GM12878 (cell line): ENCODE data around the gene RBM18. TPM values are rescaled to one million over a fixed set of nuclear protein-coding genes. Genes with fewer than 3 reads are reported as not detected.

Experiments used
- BRCA1 ChIP-seq: IDR thresholded peaks from 2 replicates; pipeline ENCODE4 v1.6.1; 2011; ENCODE audit warnings: low read depth, low read length, improper control_type of control experiment
- HSF1 ChIP-seq: fragments of 150-350 bp; IDR thresholded peaks from 2 replicates; pipeline ENCODE4 v1.6.1; 2014; ENCODE audit warnings: mild to moderate bottlenecking, low read depth, low read length
- IRF5 ChIP-seq: fragments of 450-650 bp; IDR thresholded peaks from 2 replicates; pipeline ENCODE4 v1.6.1; 2017; ENCODE audit warnings: borderline replicate concordance
- KLF5 ChIP-seq: fragments of 450-650 bp; IDR thresholded peaks from 2 replicates; pipeline ENCODE4 v1.6.1; 2014; ENCODE audit warnings: mild to moderate bottlenecking; ENCODE audit not compliant: partially characterized antibody
- MTA3 ChIP-seq: IDR thresholded peaks from 2 replicates; pipeline ENCODE4 v1.6.1; 2012; ENCODE audit warnings: low read length, inconsistent platforms, borderline replicate concordance
- PBX3 ChIP-seq: IDR thresholded peaks from 2 replicates; pipeline ENCODE4 v1.6.1; 2011; ENCODE audit warnings: mild to moderate bottlenecking, low read depth, low read length, moderate library complexity; ENCODE audit not compliant: insufficient replicate concordance
- SMAD1 ChIP-seq: fragments of 450-650 bp; IDR thresholded peaks from 2 replicates; pipeline ENCODE4 v1.6.1; 2018; ENCODE audit warnings: mild to moderate bottlenecking, low read depth; ENCODE audit not compliant: partially characterized antibody
- USF1 ChIP-seq: IDR thresholded peaks from 2 replicates; pipeline ENCODE4 v1.6.1; 2011; ENCODE audit warnings: borderline replicate concordance, low read depth, mild to moderate bottlenecking, moderate library complexity, mixed read lengths, low read length; ENCODE audit not compliant: insufficient read depth; ENCODE audit errors: extremely low read length
- ZBTB4 ChIP-seq: fragments of 450-650 bp; formaldehyde crosslinking; IDR thresholded peaks from 2 replicates; pipeline ENCODE4 v1.4.0; 2022; ENCODE audit warnings: mild to moderate bottlenecking, moderate library complexity
- ZNF207 ChIP-seq: fragments of 450-650 bp; IDR thresholded peaks from 2 replicates; pipeline ENCODE4 v1.6.1; 2014; ENCODE audit warnings: antibody characterized with exemption, mild to moderate bottlenecking, borderline replicate concordance
- polyA plus RNA-seq, 11 experiments: library from polyadenylated mRNA; depleted of rRNA in 4 of 11; unstranded in 6 of 11; stranded (reverse) in 5 of 11; fragments of >200 nt; fragmentation: Nextera tagmentation in 4 of 11; fragmentation: Illumina TruSeq in 1 of 11; extraction: Ambion mirVana in 4 of 11; extraction: Trizol in 1 of 11; gene quantifications; 1 replicate in 1 of 11; 2 replicates in 10 of 11; pipeline versions ENCODE4 v1.2.1 to v1.2.3, GENCODE V29; 2011 to 2016; ENCODE audit warnings: inconsistent platforms in 2 of 11, missing spikeins in 2 of 11, low read depth in 1 of 11
- total RNA-seq, 4 experiments: library from RNA; depleted of rRNA in 3 of 4; stranded (reverse); fragments of >200 nt in 3 of 4; fragmentation: Illumina TruSeq in 1 of 4; extraction: Trizol in 1 of 4; gene quantifications; 2 replicates each; pipeline versions ENCODE4 v1.2.1 to v1.2.3, GENCODE V29; 2013 to 2021

Gene RBM18
- total and polyA plus RNA-seq, 10 of the 15 experiments (the other 5 are each of a cell fraction or from before 2014, with no cell fraction given): 6.4 to 46.8 (median 30.4) TPM

GRCh38 chr9:122188369-122188768, 76.3 kb downstream of the RBM18 start (continued):
- TF ChIP-seq PBX3 (no peak), ZBTB4 (no peak), SMAD1 (no peak), USF1 (no peak), IRF5 (no peak), ZNF207 (no peak), KLF5 (no peak), HSF1 (no peak), MTA3 (no peak), BRCA1 (no peak)

Other genes with a start within 250 kb of the RBM18 start
Only the 7 nearest of the 8 such genes appear.
- gene TTLL11, start 171.5 kb downstream of the RBM18 start, total RNA-seq (2014; rRNA removed): 2.5 TPM in 2 replicates
- 2.0 and 2.5 TPM in 2 replicates for gene TTLL11, start 171.5 kb downstream of the RBM18 start, total RNA-seq (2014; rRNA removed; fragmentation: Illumina TruSeq; extraction: Trizol)
- 2.9 and 3.1 TPM in 2 replicates for gene TTLL11, start 171.5 kb downstream of the RBM18 start, total RNA-seq (2021)
- 2.4 and 3.3 TPM in 2 replicates for gene TTLL11, start 171.5 kb downstream of the RBM18 start, polyA plus RNA-seq (2011; rRNA removed)
- 2.9 and 3.5 TPM in 2 replicates for gene TTLL11, start 171.5 kb downstream of the RBM18 start, polyA plus RNA-seq (2014; fragmentation: Illumina TruSeq; extraction: Trizol)
- gene TTLL11, start 171.5 kb downstream of the RBM18 start, polyA plus RNA-seq (2014; fragmentation: Nextera tagmentation; extraction: Ambion mirVana): 1 to 10 TPM; 1.2 to 1.4 TPM
- 3.1 and 5.0 TPM in 2 replicates for gene TTLL11, start 171.5 kb downstream of the RBM18 start, polyA plus RNA-seq (2014; rRNA removed)
- gene TTLL11, start 171.5 kb downstream of the RBM18 start, polyA plus RNA-seq (2016; fragmentation: Nextera tagmentation; extraction: Ambion mirVana): 1 to 10 TPM; 3.0 to 3.7 TPM
- 44.9 and 48.4 TPM in 2 replicates for gene NDUFA8, start 105.1 kb downstream of the RBM18 start, total RNA-seq (2014; rRNA removed)
- 54.1 and 56.6 TPM in 2 replicates for gene NDUFA8, start 105.1 kb downstream of the RBM18 start, total RNA-seq (2014; rRNA removed; fragmentation: Illumina TruSeq; extraction: Trizol)
- gene NDUFA8, start 105.1 kb downstream of the RBM18 start, total RNA-seq (2021): 59.1 and 59.2 TPM in 2 replicates
- gene NDUFA8, start 105.1 kb downstream of the RBM18 start, polyA plus RNA-seq (2011; rRNA removed): 94.6 and 94.8 TPM in 2 replicates
- gene NDUFA8, start 105.1 kb downstream of the RBM18 start, polyA plus RNA-seq (2014; fragmentation: Illumina TruSeq; extraction: Trizol): 83.3 and 94.3 TPM in 2 replicates
- 10 to 100 TPM; 47.3 to 93.8 TPM for gene NDUFA8, start 105.1 kb downstream of the RBM18 start, polyA plus RNA-seq (2014; fragmentation: Nextera tagmentation; extraction: Ambion mirVana)
- gene NDUFA8, start 105.1 kb downstream of the RBM18 start, polyA plus RNA-seq (2014; rRNA removed): 76.7 and 87.7 TPM in 2 replicates
- gene NDUFA8, start 105.1 kb downstream of the RBM18 start, polyA plus RNA-seq (2016; fragmentation: Nextera tagmentation; extraction: Ambion mirVana): 100 to 1,000 TPM; 145 to 159 TPM
- not detected in 2 replicates for gene MORN5, start 104.9 kb downstream of the RBM18 start, total RNA-seq (2014; rRNA removed)
- gene MORN5, start 104.9 kb downstream of the RBM18 start, total RNA-seq (2014; rRNA removed; fragmentation: Illumina TruSeq; extraction: Trizol): not detected in 2 replicates
- not detected in 2 replicates for gene MORN5, start 104.9 kb downstream of the RBM18 start, total RNA-seq (2021)
- not detected in 2 replicates for gene MORN5, start 104.9 kb downstream of the RBM18 start, polyA plus RNA-seq (2011; rRNA removed)
- gene MORN5, start 104.9 kb downstream of the RBM18 start, polyA plus RNA-seq (2014; fragmentation: Illumina TruSeq; extraction: Trizol): not detected in 2 replicates
- not detected for gene MORN5, start 104.9 kb downstream of the RBM18 start, polyA plus RNA-seq (2014; fragmentation: Nextera tagmentation; extraction: Ambion mirVana)
- gene MORN5, start 104.9 kb downstream of the RBM18 start, polyA plus RNA-seq (2014; rRNA removed): not detected in 2 replicates
- gene MORN5, start 104.9 kb downstream of the RBM18 start, polyA plus RNA-seq (2016; fragmentation: Nextera tagmentation; extraction: Ambion mirVana): not detected
- gene LHX6, start 35.9 kb downstream of the RBM18 start, total RNA-seq (2014; rRNA removed): not detected in 2 replicates
- gene LHX6, start 35.9 kb downstream of the RBM18 start, total RNA-seq (2014; rRNA removed; fragmentation: Illumina TruSeq; extraction: Trizol): not detected in 2 replicates
- gene LHX6, start 35.9 kb downstream of the RBM18 start, total RNA-seq (2021): not detected in 2 replicates
- gene LHX6, start 35.9 kb downstream of the RBM18 start, polyA plus RNA-seq (2011; rRNA removed): not detected in 2 replicates
- not detected in 2 replicates for gene LHX6, start 35.9 kb downstream of the RBM18 start, polyA plus RNA-seq (2014; fragmentation: Illumina TruSeq; extraction: Trizol)
- not detected for gene LHX6, start 35.9 kb downstream of the RBM18 start, polyA plus RNA-seq (2014; fragmentation: Nextera tagmentation; extraction: Ambion mirVana)
- gene LHX6, start 35.9 kb downstream of the RBM18 start, polyA plus RNA-seq (2014; rRNA removed): not detected in 2 replicates
- not detected for gene LHX6, start 35.9 kb downstream of the RBM18 start, polyA plus RNA-seq (2016; fragmentation: Nextera tagmentation; extraction: Ambion mirVana)
- gene MRRF, start within 50 bp of the RBM18 start, total RNA-seq (2014; rRNA removed): 74.9 and 75.1 TPM in 2 replicates
- gene MRRF, start within 50 bp of the RBM18 start, total RNA-seq (2014; rRNA removed; fragmentation: Illumina TruSeq; extraction: Trizol): 75.4 and 80.5 TPM in 2 replicates
- 55.7 and 64.8 TPM in 2 replicates for gene MRRF, start within 50 bp of the RBM18 start, total RNA-seq (2021)
- 111 and 123 TPM in 2 replicates for gene MRRF, start within 50 bp of the RBM18 start, polyA plus RNA-seq (2011; rRNA removed)
- gene MRRF, start within 50 bp of the RBM18 start, polyA plus RNA-seq (2014; fragmentation: Illumina TruSeq; extraction: Trizol): 112 and 152 TPM in 2 replicates
- gene MRRF, start within 50 bp of the RBM18 start, polyA plus RNA-seq (2014; fragmentation: Nextera tagmentation; extraction: Ambion mirVana): 10 to 100 TPM; 75.2 to 95.3 TPM
- 75.3 and 87.4 TPM in 2 replicates for gene MRRF, start within 50 bp of the RBM18 start, polyA plus RNA-seq (2014; rRNA removed)
- gene MRRF, start within 50 bp of the RBM18 start, polyA plus RNA-seq (2016; fragmentation: Nextera tagmentation; extraction: Ambion mirVana): 10 to 100 TPM; 72.5 to 77.5 TPM
- 0.98 and 1.3 TPM in 2 replicates for gene PTGS1, start 106.2 kb upstream of the RBM18 start, total RNA-seq (2014; rRNA removed)
- 0.69 and 0.72 TPM in 2 replicates for gene PTGS1, start 106.2 kb upstream of the RBM18 start, total RNA-seq (2014; rRNA removed; fragmentation: Illumina TruSeq; extraction: Trizol)
- 1.2 TPM in 2 replicates for gene PTGS1, start 106.2 kb upstream of the RBM18 start, total RNA-seq (2021)
- 2.1 and 2.8 TPM in 2 replicates for gene PTGS1, start 106.2 kb upstream of the RBM18 start, polyA plus RNA-seq (2011; rRNA removed)
- 0.78 and 0.84 TPM in 2 replicates for gene PTGS1, start 106.2 kb upstream of the RBM18 start, polyA plus RNA-seq (2014; fragmentation: Illumina TruSeq; extraction: Trizol)
- gene PTGS1, start 106.2 kb upstream of the RBM18 start, polyA plus RNA-seq (2014; fragmentation: Nextera tagmentation; extraction: Ambion mirVana): 1 to 10 TPM in 1 of 2 experiments, under 1 TPM in 1; 0.60 to 1.1 TPM
- 1.1 and 1.4 TPM in 2 replicates for gene PTGS1, start 106.2 kb upstream of the RBM18 start, polyA plus RNA-seq (2014; rRNA removed)
- gene PTGS1, start 106.2 kb upstream of the RBM18 start, polyA plus RNA-seq (2016; fragmentation: Nextera tagmentation; extraction: Ambion mirVana): under 1 TPM; 0.16 to 0.48 TPM
- not detected in 2 replicates for gene OR1J1, start 213.1 kb upstream of the RBM18 start, total RNA-seq (2014; rRNA removed)
- gene OR1J1, start 213.1 kb upstream of the RBM18 start, total RNA-seq (2014; rRNA removed; fragmentation: Illumina TruSeq; extraction: Trizol): not detected in 2 replicates
- gene OR1J1, start 213.1 kb upstream of the RBM18 start, total RNA-seq (2021): not detected in 2 replicates
- gene OR1J1, start 213.1 kb upstream of the RBM18 start, polyA plus RNA-seq (2011; rRNA removed): 0.07 TPM in 1 of 2 replicates, not detected in the other
- not detected in 2 replicates for gene OR1J1, start 213.1 kb upstream of the RBM18 start, polyA plus RNA-seq (2014; fragmentation: Illumina TruSeq; extraction: Trizol)
- gene OR1J1, start 213.1 kb upstream of the RBM18 start, polyA plus RNA-seq (2014; fragmentation: Nextera tagmentation; extraction: Ambion mirVana): not detected
- not detected in 2 replicates for gene OR1J1, start 213.1 kb upstream of the RBM18 start, polyA plus RNA-seq (2014; rRNA removed)
- not detected for gene OR1J1, start 213.1 kb upstream of the RBM18 start, polyA plus RNA-seq (2016; fragmentation: Nextera tagmentation; extraction: Ambion mirVana)